HG03045 (cell line): ENCODE results near the gene STIMATE.

Source experiments
- ATAC-seq: cut with Tn5 transposase; IDR thresholded peaks from one replicate; pipeline ENCODE4 v1.9.1; 2021; ENCODE audit warnings: mild to moderate bottlenecking, moderate library complexity; ENCODE audit not compliant: unreplicated experiment

STIMATE gene

DNA sequence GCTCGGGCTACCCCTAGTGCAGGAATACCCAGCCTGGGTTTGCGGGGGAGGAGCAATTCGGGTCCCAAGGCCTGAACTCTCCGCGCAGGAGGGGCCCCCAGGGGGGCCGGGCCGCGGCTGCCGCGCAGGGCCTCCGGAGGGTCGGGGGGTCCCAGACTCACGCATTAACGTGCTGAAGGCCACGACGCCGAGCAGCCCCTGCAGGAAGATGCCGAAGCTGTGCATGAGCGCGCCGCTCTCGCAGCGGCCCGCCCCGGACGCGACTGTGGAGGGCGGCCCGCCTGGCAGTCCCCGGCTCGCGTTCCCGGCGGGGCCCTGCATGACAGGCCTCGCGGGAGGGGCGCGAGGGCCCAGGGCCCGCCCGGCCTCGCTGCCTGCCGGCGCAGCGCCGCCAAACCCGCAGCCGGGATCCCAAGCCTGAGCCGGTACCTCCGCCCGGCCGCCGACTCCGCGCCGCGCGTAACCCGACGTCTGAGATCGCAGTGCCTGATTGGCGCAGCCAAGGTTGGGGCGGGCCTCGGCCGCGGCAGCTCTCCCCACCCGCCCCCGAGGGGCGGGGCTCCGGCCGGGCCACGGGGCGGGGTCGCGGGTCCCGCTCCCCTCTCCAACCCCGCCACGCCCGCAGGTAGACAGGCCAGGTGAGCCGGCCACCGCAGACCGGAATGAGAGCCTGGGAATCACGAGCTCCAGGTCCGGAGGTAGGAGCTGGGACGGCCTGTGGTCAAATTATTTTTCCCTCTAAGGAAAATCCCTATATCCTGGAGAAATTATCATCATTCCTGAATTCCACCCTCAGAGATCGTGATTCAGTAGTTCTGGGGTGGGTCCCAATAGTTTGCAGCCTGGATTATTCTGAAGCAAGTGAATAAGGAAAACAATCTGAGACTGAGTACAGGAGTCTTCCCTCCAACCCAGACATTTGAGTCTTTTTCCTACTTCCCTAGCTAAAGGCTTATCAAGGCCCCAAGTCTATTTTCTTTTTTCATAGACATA is at the start of gene STIMATE:
Gene STIMATE, minus strand, starts transcription at position 419 of the 993 bp plus-strand sequence. Its CDS starts 98 bp downstream, at position 321.
- ATAC-seq: peak; percentile 92

DNA sequence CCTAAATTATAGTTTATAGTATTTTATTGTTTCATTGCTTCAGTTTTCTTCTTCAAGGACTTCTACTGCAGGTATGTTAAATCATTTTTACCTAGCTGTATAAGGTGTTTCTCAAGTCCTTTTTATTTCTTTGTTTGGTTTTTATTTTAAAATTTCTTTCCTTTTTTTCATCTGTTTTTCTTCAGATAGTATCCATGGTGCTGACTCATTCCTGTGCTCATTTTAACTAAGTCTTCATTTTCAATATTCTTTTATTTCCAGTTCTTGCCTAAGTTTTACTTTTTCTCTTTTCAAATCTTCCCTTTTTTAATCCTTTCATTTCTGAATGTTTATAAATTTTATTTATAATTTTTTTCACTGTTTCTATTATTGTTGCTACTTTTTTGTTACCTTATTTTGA is 42.3 kb upstream of the STIMATE start:
- no peak for ATAC-seq

DNA sequence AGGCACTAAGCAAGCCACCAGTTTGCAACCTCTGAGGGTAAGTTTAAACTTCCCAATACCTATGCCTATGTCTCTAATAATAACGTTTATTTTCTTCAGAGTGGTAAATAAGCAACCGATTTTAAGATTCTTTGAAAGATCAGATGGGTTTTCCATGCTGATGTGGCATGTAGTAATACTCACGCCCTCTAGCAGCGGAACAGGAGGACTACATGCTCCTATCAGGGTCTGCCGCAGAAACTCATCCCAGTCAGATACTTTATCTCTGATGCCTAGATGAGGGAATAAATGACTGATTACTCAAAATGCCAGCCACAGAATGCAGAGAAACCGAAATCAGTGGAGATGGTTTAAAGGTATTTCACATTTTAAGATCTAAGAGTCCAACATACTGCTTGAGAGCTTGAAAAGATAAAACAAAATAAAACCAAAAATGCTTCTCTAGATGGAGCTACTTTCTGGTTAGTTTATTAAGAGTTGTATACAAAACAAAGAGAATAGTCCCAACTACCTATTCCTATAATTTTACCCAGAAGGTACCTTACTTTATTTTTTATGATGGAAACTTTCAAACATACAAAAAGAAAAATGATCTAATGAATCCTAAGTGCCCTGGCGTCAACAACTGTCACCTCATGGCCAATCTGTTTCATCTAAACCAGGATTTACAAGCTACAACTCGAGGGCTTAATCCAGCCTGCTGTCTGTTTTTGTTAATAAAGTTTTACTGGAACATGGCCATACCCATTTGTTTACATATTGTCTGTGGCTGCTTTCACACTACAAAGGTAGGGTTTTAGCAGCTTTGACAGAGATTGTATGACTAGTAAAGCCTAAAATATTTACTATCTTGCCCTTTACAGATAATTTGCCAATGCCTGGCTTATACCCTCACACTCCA is 37.5 kb upstream of the STIMATE start:
- no peak for ATAC-seq

DNA sequence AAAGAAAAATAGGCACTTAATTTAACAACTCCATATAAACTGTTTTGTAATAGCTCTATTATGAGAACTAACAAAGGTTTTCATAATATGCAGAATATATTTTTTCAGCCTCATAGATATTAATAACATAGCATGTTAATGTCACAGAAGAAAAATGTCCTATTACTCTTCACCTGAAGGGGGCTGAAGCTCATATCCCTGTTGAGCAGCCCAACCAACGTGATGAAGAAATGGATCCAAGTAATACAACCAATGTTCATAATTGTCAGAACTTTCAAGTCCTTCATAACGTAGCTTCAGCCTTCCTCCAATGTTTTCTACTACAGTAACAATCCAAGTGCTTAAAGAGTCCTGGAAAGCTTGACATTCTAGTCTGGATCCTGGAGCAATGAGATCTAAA is 34.5 kb upstream of the STIMATE start:
- ATAC-seq: no peak

DNA sequence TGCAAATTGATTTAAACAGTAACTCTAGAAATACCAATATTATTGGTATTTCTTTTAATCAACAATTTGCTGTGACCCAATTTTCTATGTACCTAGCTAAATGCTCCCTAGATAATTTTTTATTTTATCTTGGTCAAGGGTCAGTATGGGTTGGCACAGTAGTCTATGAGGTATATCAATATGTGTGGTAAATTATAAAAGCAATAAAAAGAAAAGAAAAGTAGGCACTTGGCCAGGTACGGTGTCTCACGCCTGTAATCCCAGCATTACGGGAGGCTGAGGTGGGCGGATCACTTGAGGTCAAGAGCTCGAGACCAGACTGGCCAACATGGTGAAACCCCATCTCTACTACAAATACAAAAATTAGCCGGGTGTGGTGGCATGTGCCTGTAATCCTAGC is 34.0 kb upstream of the STIMATE start:
- ATAC-seq: no peak

DNA sequence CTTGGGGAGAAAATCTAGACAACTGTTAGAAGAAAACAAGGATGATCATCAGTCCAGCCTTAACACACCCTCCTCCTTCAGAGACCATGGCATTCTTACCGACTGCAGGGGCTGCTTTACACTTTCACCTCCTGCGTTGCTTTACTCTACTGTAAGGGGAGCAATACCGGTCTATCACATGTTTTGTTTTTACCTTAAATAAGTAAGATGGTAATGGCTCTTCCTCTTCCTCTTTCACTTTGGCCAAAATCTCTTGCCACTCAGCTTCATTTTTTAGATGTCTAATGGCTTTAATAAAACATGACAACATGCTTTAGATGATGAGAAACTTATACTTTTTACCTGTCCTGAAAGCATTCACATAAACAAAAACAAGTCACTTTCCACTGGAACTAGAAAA is 33.4 kb upstream of the STIMATE start:
- no peak for ATAC-seq

DNA sequence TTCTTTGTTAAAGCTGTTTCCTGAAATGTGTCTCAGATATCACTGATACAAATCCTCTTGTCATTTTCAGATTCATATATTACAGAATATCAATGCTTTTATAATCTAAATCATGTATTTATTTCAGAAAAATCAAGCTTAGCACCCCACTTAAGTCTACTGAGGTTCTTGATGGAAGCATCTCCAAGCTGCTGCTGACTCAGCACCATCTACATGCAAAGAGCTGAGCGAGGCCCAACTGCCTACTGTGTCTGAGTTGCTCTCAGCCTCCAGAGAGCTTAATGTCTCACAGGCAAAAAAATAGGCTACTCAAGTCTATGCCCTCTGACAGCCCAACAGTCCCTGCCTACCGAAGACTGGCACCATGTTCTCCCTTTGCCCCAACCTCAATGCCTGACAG is 29.2 kb upstream of the STIMATE start:
- no peak for ATAC-seq

DNA sequence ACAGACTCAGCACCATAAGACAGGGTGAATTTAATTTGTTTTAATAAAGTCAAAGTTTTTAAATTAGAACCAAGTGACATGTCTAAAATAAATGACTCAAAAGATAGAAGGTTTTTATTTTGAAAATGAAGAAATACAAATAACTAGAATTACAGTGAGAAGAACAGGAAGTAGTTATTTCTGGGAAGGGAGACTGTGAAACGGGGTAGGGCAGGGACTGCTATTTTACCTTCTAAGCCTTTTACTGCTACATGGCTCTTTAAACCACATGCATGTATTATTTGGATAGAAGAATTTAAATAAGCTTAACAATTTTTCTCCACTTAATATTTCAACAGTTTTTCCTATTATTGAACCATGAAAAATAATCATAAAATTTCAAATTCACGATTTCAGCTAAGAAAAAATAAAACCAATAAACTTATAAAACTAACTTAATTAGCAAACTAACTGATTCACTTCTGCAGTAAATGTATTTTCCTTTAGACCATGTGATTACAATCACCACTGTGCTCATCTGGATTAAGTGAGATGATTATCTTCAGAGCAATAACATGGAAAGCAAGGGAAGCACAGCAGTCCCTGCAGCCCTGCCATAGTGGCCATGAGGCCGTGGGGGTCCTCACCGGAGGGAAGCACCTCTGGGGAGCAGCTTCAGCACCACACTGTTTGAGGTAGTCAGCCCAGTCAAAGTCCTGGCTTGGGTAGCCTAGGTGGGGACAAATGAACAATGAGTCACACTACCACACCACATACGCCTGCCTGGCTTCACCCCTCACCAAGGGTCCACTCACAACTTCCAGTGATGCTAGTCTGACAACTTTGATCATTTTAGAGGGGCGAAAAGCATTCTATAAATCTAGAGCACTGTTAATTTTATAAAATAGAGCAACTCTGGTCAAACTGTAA is 28.3 kb upstream of the STIMATE start:
- ATAC-seq: no peak

DNA sequence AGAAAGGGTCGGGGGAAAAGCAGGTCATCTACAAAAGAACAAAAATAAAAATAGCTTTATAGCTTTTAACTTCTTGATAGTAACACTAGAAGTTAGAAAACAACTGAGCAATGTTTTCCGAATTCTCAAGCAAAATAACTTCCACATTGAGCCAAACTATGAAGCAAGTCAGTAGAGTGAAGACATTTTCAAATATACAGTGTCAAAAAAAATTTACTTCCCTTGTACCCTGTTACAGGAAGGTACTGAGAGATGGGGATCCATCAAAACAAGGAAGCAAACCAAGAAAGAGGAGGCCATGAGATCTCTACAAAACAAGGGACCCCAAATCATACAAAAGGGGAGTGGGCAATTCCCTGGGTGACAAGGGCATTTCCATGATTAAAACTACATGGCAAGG is 26.6 kb upstream of the STIMATE start:
- ATAC-seq: no peak

DNA sequence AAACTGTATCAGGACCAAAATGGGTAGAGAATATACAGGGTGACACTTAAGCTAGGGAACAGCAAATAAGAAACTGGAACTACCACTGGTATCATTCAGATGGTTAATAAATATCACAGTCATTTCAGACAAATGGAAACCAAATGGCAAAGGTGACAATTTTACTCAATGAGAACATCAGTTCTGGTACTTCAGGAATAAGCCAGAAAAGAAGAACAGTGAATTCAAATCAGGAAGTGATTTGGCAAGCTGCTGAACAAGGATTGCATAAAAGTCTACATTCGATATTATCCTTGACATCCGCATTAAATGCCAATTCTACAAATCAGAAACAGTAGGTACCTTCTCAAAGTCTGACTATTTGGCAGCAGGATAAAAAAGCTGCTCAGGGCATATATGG is 23.5 kb upstream of the STIMATE start:
- ATAC-seq: no peak

DNA sequence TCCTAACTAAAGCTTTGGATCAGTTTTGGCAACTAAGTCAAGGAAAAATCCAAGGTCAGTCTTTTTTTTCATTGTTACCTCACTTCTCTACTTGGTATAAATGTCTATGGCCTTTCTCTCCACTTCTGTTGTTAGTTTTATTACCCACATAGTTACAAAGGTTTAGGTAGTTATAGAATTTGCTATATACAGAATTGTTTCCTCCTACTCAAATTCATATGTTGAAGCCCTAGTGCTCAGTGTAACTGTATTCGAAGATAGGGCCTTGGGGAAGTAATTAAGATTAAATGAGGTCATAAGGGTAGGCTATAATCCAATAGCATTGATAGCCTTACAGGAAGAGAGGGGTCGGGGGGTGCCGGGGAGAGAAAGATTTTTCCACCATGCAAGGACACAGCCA is 19.7 kb upstream of the STIMATE start:
- no peak for ATAC-seq

DNA sequence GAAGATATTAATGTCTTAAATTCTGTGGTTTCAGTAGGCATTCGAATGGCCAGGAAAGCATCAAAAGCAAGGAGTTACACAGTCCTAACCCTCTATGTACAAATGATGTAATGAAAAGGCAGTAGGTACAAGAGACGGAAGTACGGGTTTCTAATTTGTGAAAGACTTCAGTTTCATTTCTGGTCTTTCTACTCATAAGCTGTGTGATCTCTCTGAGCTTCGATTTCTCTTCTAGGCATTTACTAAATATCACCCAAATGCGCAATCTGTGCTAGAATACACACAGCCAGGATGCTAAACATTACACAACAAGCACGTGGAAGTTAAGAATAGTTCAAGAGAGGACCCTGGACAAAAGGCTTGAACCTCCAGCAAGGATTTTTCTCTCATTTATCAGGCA is 17.9 kb upstream of the STIMATE start:
- ATAC-seq: no peak

DNA sequence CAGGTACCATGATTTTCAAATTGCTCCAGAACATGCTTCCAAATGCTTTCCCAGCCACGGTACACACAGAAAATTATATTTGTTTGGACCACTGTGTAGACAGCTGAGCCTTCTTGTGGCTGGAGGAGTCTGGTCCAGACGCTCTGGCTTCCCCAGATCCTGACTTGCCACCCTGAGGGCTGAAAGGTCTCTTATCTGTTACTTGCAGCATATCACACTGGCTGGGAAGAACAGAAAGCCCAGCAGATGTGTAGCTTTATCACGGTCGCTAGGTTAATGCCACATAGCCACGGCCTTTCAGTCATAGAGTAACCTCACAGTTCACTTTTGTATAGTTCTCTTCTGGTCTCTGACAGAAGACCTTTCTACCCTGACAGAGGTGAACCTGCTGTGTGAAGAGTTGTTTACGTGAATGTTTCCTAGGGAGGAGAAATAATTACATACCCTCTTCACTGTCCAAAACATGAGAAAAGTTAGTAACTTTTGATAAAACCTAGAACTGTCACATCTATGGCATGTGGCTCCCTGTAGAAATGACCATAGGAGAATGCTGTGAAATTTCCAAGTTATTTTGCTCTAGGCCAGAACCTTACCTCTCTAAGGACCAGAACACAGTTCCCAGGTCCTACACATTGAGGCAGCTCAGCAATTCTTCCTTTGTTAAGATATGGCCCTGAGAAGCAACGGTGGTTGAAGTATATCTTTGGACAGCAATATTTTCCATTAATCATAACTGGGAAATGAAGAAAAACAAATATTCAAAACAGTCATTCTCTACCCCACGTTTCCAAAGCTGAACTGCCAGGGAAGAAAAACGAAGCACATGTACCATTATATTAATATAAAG is 15.8 kb upstream of the STIMATE start:
- ATAC-seq: no peak

DNA sequence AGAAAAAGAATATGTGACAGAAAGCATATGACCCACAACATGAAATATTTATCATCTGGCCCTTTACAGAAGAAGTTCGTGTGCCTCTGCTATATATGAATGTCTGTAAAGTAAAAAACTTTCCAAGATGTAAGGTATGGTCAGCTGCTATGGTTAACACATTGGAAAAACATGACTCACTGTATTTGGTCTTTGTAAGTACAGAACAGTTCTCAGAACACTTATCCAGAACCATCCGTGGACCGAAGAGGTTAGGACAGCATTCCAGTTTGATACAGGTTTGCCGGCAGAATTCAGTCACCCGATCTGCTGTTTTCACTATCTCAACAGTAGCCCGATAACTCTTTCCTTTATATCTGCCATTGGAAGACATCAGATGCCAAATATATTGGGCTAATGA is 13.5 kb upstream of the STIMATE start:
- no peak for ATAC-seq

DNA sequence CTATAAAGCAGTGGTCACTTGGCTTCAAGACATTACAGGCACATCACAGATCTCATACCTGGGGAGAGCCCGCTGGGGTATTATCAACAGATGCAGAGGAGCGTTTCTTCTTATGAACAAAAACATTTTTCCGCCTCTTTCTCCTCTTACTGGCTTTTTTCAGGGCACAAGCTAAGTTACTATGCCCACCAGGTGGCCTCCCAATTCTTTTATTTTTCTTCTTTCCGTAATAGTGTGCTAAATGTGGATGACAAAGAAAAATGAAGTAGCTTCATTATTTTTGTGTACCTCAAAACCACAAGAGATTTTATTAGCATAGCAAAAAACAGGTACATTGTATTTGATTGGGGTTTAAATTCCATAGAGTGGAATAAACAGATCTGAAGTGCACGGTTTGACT is 10.1 kb upstream of the STIMATE start:
- ATAC-seq: no peak

DNA sequence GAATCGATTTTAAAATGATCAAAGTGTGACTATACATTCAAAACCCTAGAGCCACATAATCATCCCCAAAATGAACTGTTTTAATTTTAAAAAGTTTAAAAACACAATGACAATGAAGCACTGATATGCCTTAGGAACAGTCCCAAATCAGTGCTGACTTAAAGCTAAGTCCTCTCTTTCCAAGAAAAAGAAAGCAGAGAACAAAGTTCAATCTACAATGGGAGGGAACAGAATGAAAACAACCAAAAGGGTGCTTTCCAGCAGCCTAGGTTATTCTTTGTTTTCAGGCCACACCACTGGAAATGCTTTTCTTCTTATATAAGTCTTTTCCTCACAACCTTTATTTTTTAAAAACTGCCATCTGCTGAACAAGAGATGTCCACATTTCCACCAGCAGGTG is 7.2 kb upstream of the STIMATE start:
- ATAC-seq: no peak

DNA sequence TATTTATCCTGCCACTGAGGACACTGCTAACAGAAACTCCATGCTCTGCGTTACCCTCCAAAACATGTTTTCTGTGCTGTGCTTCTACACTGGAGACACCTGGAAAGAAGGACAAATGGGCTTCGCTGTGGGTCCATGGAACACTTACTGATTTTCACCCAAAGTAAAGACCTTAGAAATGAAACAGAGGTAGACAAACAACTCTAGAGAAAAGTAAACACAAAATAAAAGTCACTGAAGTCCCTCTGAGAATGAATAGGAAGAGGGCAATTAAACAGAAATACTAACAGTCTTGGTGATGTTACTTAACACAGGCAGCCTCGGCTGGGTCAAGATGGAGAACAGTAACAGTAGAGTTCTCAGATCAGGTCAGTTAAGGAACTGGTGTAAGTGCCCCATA is 6.7 kb upstream of the STIMATE start:
- no peak for ATAC-seq

DNA sequence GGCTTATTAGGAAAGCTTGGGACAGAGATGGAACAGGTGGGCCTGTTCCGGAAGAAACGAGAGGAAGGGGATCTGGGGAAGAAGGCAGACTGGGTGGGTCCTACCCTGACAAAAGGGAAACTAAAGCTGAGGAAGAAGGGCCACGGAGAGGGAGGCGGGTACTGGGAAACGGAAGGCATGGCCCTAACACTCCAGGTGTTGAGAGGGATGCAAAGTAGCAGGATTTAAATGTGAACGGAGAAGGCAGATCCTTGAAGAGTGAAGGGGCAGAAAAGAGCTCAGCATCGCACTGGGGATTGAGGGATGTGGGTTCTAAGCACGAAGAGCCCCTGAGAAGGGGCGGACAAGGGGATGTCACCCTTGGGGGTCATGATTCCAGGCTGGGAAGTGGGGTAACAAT is 735 bp downstream of the STIMATE start:
- no peak for ATAC-seq

DNA sequence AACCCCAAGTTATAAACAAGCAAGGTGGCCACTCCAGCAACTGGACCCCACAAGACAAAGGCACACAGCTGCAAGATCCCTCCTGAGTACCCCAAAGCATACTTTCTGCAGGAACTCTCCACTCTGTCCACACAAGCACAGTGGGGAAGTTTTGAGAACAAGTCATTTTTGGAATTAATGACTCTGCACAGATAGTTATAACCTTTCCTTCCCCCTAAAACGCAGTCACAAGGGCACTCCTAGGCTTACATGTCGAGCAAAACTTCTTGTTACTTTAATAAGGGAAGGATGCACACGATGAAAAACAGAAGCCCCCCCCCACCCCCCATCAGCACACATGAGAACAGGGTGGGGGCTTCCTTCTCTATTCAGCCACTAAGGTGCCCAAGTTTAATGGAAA is 1.2 kb downstream of the STIMATE start:
- no peak for ATAC-seq

DNA sequence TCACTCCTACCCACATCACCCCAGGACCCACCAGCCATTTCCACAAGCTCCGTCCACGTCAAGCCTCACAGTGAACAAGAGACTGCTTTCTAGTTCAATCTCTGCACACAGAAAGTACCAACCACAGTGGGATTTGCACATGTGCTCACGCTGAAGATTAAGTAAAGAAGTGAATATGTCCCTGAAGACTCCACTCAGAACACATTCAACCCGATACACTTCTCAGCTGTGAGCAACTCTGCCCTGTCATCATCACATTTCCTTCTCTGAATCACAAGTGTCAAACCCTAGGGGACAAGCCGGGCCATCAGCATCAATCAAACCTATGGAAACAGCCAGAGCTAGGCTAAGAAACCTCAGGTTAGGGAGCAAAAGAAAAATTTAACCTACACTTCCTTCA is 1.9 kb downstream of the STIMATE start:
- no peak for ATAC-seq
